ENCODE data around the gene SPACA4. TPM values are rescaled to one million over a fixed set of nuclear protein-coding genes. Genes with fewer than 3 reads are reported as not detected.
"Not testable (repeated sequence)": the region's sequence is repeated elsewhere in the genome, so short reads cannot be mapped to it uniquely, and the experiment has no call there.

Gene SPACA4, protein sequence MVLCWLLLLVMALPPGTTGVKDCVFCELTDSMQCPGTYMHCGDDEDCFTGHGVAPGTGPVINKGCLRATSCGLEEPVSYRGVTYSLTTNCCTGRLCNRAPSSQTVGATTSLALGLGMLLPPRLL
- total RNA-seq, result not detected

DNA sequence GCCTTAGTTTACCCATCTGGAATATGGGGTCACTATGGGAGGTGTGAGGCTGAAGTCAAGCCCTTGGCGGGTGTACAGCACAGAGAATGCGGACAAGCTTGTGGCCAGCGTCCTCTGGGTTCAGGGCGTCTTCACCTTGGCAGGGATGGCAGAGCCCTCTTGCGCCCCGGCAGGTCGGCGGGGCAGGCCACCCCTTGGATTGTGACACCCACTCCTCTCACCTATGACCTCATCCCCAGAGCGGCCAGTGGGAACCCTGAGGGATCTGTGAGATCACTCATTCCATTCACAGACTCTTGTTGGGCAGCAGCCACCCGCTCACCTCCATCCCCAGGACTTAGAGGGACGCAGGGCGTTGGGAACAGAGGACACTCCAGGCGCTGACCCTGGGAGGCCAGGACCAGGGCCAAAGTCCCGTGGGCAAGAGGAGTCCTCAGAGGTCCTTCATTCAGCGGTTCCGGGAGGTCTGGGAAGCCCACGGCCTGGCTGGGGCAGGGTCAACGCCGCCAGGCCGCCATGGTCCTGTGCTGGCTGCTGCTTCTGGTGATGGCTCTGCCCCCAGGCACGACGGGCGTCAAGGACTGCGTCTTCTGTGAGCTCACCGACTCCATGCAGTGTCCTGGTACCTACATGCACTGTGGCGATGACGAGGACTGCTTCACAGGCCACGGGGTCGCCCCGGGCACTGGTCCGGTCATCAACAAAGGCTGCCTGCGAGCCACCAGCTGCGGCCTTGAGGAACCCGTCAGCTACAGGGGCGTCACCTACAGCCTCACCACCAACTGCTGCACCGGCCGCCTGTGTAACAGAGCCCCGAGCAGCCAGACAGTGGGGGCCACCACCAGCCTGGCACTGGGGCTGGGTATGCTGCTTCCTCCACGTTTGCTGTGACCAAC is at the start of gene SPACA4:
Gene SPACA4, plus strand, starts transcription at position 280 of the 896 bp plus-strand sequence. Its CDS starts 237 bp downstream, at position 517.
- H3K9me3 Mint-ChIP-seq (ENCODE audit: low read depth), result no peaks in the 10 kb centered on the region
- no peaks in the 10 kb centered on the region for H3K27me3 Mint-ChIP-seq
- H3K36me3 Mint-ChIP-seq, result no peaks in the 10 kb centered on the region
- H3K27ac Mint-ChIP-seq, result no peak within 1 kb of the TSS
- ATAC-seq, result no peak
- peaks cover 2% of the 10 kb centered on the region for H3K4me1 Mint-ChIP-seq
- CTCF ChIA-PET, result interaction anchor here (0.8 to 3.7 kb wide), 6 partner anchors 10 to 116 kb away, joined by 3 to 31 read pairs (median 14); no protein-coding TSS in a partner anchor
- H3K4me3 Mint-ChIP-seq, result no peak within 1 kb of the TSS
- DNase-seq, result no peak

DNA sequence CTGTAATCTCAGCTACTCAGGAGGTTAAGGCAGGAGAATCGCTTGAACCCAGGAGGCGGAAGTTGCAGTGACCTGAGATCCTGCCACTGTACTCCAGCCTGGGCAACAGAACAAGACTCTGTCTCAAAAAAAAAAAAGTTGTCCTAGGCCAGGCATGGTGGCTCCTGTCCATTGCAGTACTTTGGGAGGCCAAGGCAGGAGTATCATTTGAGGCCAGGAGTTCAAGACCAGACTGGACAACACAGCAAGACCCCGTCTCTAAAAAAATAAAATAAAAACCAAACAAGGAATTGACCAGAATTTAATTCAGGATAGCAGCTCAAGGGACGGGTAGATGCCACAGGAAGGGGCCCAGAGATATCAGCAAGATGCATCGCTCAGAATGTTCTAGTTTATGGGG is 49.7 kb upstream of the SPACA4 start:
- no peak overlapping the region for H3K27ac Mint-ChIP-seq
- CTCF ChIA-PET, result no interaction called here
- H3K4me1 Mint-ChIP-seq, result no peaks in the 10 kb centered on the region
- ATAC-seq (no peak), DNase-seq (no peak)
- H3K9me3 Mint-ChIP-seq (ENCODE audit: low read depth), result no peaks in the 10 kb centered on the region
- H3K36me3 Mint-ChIP-seq, result no peaks in the 10 kb centered on the region
- no peak overlapping the region for H3K4me3 Mint-ChIP-seq
- H3K27me3 Mint-ChIP-seq, result peaks cover 16% of the 10 kb centered on the region

DNA sequence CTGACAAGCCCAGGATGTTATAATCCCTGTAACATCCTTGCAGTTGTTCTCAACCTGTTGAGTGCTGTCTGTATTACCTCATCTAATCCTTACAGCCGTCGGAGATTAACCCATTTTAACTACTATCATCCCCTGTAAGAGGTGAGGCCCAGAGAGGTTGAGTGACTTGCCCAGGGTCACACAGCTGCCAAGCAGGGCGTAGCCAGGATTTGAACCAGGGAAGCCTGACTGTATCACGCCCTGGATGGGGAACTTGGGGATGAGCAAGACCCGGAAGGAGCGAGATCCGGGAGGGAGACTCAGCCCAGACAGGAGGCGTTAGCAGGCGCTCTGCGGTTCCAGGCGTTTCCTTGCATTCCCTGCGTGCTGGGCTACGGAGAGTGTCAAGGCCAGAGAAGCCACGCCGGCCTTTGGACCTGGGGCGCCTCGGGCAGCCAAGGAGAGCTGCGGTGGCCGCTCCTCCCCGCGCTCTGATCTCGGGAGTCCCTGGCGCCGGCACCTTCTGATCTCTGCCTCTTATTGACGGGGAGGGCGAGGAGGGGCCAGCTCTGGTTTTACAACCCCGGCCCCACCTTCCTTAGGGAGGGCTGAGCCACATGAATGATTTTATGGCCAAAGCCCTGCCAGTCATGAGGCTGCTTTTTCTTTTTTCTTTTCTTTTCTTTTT is 48.4 kb upstream of the SPACA4 start:
- Mint-ChIP-seq H3K36me3 (no peaks in the 10 kb centered on the region), H3K27ac (no peak overlapping the region), H3K27me3 (peaks cover 16% of the 10 kb centered on the region), H3K9me3 (ENCODE audit: low read depth) (no peaks in the 10 kb centered on the region), H3K4me1 (no peaks in the 10 kb centered on the region), H3K4me3 (no peak overlapping the region)
- DNase-seq, result no peak
- ATAC-seq, result no peak
- CTCF ChIA-PET, result no interaction called here

DNA sequence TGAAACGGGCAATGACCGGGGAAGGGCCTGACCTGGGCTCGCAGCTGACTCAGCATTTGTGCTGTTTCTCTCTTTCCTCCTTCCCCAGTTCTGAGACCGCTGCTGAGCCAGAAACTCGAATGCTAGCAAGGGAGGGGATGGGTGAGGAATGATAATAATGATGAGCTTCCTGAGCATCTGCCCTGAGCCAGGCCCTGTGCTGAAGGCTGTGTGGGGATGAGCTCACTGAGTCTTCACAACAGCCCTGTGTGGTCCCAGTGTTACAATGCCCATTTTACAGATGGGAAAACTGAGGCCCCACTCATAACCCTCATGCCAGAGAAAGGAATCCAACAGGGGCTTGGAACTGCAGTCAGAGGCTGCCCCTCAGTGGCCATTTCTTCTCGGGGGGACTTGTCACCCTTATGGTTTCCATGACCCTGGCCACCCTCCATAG is 46.4 kb upstream of the SPACA4 start:
- DNase-seq (no peak), ATAC-seq (no peak)
- H3K9me3 Mint-ChIP-seq (ENCODE audit: low read depth), result no peaks in the 10 kb centered on the region
- no peaks in the 10 kb centered on the region for H3K4me1 Mint-ChIP-seq
- CTCF ChIA-PET, result interaction anchor here (0.9 to 1.5 kb wide), 2 partner anchors 24 to 70 kb away, joined by 3 to 6 read pairs; no protein-coding TSS in a partner anchor
- no peak overlapping the region for H3K4me3 Mint-ChIP-seq
- H3K27ac Mint-ChIP-seq, result no peak overlapping the region
- H3K36me3 Mint-ChIP-seq, result no peaks in the 10 kb centered on the region
- peaks cover 16% of the 10 kb centered on the region for H3K27me3 Mint-ChIP-seq

DNA sequence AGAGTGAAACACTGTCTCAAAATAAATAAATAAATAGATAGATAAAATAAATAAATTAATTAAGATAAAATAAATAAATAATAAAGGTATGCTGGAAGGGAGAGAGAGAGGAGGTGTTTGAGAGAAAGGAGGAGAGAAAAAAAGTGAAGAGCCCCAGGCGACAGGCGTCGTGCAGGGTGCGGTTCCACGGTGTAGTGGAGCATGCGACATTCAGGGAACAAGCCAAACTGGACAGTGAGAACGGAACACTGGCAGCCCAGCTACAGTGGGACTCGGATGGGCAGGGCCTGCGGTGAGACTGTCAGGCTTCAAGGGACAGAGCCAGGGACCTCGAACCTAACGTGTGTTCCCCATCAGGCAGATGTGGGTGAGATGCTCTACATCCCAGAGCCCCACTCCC is 45.1 kb upstream of the SPACA4 start:
- no peaks in the 10 kb centered on the region for H3K9me3 Mint-ChIP-seq (ENCODE audit: low read depth)
- no peaks in the 10 kb centered on the region for H3K4me1 Mint-ChIP-seq
- DNase-seq (no peak), ATAC-seq (no peak)
- no peak overlapping the region for H3K27ac Mint-ChIP-seq
- H3K36me3 Mint-ChIP-seq, result no peaks in the 10 kb centered on the region
- H3K4me3 Mint-ChIP-seq, result no peak overlapping the region
- CTCF ChIA-PET, result no interaction called here
- H3K27me3 Mint-ChIP-seq, result peaks cover 16% of the 10 kb centered on the region

DNA sequence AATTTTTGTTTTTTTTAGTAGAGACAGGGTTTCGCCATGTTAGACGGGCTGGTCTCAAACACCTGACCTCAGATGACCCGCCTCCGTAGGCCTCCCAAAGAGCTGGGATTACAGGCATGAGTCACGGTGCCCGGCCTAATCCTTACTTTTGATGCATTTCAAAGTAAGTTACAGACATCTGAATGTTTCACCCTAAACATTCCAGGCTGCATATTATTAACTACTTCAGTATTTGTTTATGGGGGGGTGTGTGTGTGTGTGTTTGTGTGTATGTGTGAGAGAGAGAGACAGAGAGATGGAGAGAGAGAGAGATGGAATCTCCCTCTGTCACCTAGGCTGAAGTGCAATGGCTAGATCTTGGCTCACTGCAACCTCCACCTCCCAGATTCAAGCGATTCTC is 41.5 kb upstream of the SPACA4 start:
- CTCF ChIA-PET, result interaction anchor here (1.0 kb wide), 1 partner anchor 59 kb away, joined by 3 read pairs; no protein-coding TSS in a partner anchor
- Mint-ChIP-seq H3K27ac (no peak overlapping the region), H3K4me3 (no peak overlapping the region), H3K36me3 (no peaks in the 10 kb centered on the region), H3K9me3 (ENCODE audit: low read depth) (no peaks in the 10 kb centered on the region), H3K27me3 (peaks cover 4% of the 10 kb centered on the region), H3K4me1 (no peaks in the 10 kb centered on the region)
- no peak for ATAC-seq
- DNase-seq, result no peak

DNA sequence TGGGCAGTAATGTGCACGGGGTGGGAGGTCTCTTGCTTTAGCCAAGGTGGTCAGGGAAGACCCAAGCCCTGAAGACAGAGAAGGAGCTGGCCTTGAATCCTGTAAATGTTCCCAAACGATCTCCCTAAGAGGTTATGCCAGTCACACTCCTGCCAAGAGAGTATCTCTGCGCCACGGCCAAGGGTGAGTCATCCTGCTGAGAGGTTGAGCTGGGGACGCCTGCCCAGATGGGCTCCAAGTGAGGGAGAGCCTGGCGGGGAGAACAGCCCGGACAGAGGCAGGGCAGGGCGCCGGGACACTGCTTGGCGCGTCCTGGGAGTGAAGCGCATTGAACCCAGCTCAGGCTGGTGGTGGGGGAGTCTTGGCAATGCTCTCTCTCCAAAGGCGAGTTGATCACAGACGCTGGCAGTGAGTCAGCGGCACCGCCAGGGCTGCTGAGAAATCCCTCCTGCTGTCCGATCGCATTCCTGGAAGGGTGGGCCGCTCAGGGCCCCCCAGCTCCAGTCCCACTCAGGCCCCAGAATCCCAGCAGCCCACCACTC is 38.1 kb upstream of the SPACA4 start:
- ATAC-seq (no peak), DNase-seq (no peak)
- no peaks in the 10 kb centered on the region for H3K4me1 Mint-ChIP-seq
- CTCF ChIA-PET, result interaction anchor here (0.9 to 1.2 kb wide), 2 partner anchors 15 to 16 kb away, joined by 3 to 5 read pairs; no protein-coding TSS in a partner anchor
- H3K27ac Mint-ChIP-seq, result no peak overlapping the region
- H3K36me3 Mint-ChIP-seq, result no peaks in the 10 kb centered on the region
- H3K9me3 Mint-ChIP-seq (ENCODE audit: low read depth), result no peaks in the 10 kb centered on the region
- H3K27me3 Mint-ChIP-seq, result peaks cover 8% of the 10 kb centered on the region
- H3K4me3 Mint-ChIP-seq, result no peak overlapping the region

DNA sequence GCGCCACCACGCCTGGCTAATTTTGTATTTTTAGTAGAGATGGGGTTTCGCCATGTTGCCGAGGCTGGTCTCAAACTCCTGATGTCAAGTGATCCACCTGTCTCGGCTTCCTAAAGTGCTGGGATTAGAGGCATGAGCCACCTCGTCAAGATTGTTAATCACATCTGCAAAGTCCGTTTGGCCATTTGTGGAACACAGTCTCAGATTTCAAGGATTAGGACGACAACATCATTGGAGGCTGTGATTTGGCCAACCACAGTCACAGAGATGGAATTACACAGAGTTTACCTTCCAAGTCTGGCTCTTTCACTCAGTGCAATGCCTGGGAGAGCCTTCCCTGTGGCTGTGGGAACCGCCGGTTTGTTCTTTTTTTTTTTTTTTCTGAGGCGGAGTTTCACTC is 36.7 kb upstream of the SPACA4 start:
- Mint-ChIP-seq H3K9me3 (ENCODE audit: low read depth) (no peaks in the 10 kb centered on the region), H3K27ac (no peak overlapping the region), H3K4me1 (no peaks in the 10 kb centered on the region), H3K4me3 (no peak overlapping the region), H3K27me3 (peaks cover 8% of the 10 kb centered on the region), H3K36me3 (no peaks in the 10 kb centered on the region)
- no peak for ATAC-seq
- CTCF ChIA-PET, result no interaction called here
- no peak for DNase-seq

DNA sequence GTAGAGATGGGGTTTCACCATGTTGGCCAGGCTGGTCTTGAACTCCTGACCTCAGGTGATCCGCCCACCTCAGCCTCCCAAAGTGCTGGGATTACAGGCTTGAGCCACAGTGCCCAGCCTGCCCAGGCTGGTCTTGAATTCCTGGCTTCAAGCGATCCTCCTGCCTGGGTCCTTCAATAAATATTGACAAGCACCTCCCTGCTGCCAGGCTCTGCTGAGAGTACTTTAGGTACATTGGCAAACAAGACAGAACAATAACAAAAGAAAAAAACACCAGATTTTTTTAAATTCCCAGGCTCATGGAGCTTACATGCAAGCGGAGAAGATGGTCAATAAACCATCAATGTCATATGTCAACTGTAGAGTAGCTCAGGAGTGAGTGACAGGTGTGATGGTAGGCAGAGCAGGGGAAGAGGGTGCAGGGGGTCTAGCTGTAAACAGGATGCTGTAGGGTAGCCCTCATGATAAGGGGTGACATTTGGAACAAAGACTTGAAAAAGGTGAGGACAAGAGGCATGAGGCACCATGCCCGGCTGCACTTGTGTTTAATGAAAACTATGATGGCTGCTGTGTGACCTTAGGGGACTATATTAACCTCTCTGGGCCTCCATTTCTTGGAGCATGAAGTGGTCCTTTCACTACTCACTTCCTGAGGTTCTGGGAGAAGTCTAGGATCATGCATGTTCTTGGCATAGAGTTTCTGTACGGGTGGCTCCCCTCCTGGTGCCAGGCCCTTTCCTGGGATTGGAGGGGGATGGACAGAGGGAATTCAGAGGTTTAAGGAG is 35.0 kb upstream of the SPACA4 start:
- no peaks in the 10 kb centered on the region for H3K4me1 Mint-ChIP-seq
- DNase-seq (no peak), ATAC-seq (no peak)
- H3K36me3 Mint-ChIP-seq, result no peaks in the 10 kb centered on the region
- H3K4me3 Mint-ChIP-seq, result no peak overlapping the region
- peaks cover 8% of the 10 kb centered on the region for H3K27me3 Mint-ChIP-seq
- no peak overlapping the region for H3K27ac Mint-ChIP-seq
- no peaks in the 10 kb centered on the region for H3K9me3 Mint-ChIP-seq (ENCODE audit: low read depth)
- CTCF ChIA-PET, result interaction anchor here (1.1 kb wide), 1 partner anchor 66 kb away, joined by 3 read pairs; no protein-coding TSS in a partner anchor

DNA sequence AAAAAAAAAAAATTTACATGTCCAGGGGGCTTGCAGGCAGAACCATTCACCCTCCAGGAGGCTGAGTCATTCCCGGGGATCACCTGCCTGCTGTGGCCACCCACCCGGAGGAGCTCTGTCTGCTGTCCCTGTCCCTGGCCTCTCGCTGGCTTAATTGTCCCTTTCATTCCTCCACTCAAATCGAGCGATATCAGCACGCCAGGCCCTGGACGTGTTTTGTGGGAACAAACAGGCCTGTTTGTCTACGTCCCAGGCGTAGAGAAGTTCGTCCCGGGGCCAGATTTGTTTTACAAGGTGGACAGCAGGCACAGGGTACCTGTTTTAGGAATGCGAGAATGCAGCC is 33.4 kb upstream of the SPACA4 start:
- Mint-ChIP-seq H3K27ac (no peak overlapping the region), H3K36me3 (no peaks in the 10 kb centered on the region), H3K4me1 (no peaks in the 10 kb centered on the region), H3K27me3 (peaks cover 4% of the 10 kb centered on the region), H3K4me3 (no peak overlapping the region), H3K9me3 (ENCODE audit: low read depth) (no peaks in the 10 kb centered on the region)
- CTCF ChIA-PET, result interaction anchor here (1.0 to 1.1 kb wide), 2 partner anchors 36 to 67 kb away, joined by 3 read pairs; no protein-coding TSS in a partner anchor
- no peak for DNase-seq
- no peak for ATAC-seq

DNA sequence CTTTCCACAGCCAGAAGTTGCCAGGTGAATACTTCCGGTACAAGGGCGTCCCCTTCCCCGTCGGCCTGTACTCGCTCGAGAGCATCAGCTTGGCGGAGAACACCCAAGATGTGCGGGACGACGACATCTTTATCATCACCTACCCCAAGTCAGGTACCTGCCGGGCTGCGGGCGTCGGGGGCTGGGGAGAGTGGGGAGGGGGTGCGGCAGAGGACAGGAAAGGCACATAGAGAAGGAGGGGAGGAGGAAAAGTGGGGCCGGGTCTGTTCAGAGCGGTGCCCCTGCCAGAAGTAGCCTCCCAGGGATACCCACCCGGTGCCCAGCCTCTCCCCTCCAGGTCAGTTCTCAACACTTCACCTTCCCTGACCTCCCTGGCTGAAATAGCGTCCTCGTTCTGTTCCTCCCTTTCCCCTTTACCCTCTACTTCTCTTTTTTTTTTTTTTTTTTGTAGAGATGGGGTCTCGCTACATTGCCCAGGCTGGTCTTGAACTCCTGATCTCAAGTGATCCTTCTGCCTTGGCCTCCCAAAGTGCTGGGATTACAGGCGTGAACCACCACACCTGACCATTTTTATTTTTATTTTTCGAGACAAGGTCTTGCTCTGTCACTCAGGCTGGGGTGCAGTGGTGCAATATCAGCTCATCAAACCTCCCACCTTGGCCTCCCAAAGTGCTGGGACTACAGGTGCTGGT is 30.5 kb upstream of the SPACA4 start:
- Mint-ChIP-seq H3K4me3 (no peak overlapping the region), H3K27ac (no peak overlapping the region), H3K9me3 (ENCODE audit: low read depth) (no peaks in the 10 kb centered on the region), H3K36me3 (peaks cover 2% of the 10 kb centered on the region), H3K27me3 (no peaks in the 10 kb centered on the region), H3K4me1 (no peaks in the 10 kb centered on the region)
- DNase-seq (no peak), ATAC-seq (no peak)
- CTCF ChIA-PET, result interaction anchor here (0.8 to 1.2 kb wide), 2 partner anchors 13 to 70 kb away, joined by 3 to 5 read pairs; no protein-coding TSS in a partner anchor

DNA sequence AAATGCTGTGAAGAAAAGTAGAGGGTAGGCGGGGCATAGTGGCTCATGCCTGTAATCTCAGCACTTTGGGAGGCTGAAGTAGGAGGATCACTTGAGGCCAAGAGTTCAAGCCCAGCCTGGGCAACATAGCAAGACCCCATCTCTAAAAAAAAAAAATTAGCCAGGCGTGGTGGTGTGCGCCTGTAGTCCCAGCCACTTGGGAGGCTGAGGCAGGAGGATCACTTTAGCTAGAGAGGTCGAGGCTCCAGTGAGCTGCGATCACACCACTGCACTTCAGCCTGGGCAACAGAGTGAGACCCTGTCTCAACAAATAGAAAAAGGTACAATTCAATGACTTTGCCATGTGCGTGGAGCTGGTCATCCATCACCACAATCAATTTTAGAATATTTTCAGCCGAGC is 28.6 kb upstream of the SPACA4 start:
- CTCF ChIA-PET, result interaction anchor here (0.6 to 1.2 kb wide), 2 partner anchors 72 to 116 kb away, joined by 3 to 6 read pairs; no protein-coding TSS in a partner anchor
- not testable (repeated sequence) for H3K36me3 Mint-ChIP-seq; H3K27me3 Mint-ChIP-seq; H3K4me1 Mint-ChIP-seq; H3K4me3 Mint-ChIP-seq; H3K27ac Mint-ChIP-seq; ATAC-seq; DNase-seq; H3K9me3 Mint-ChIP-seq (ENCODE audit: low read depth)
